Parathyroid adenoma (tissue), 2 donors: Measurements from ENCODE around the gene HS3ST2.

ENCODE experiments used
- H2AFZ ChIP-seq: fragments of 300-600 bp; sonication (generic); one replicate; pipeline ENCODE4 v1.7.0; 2017; ENCODE audit warnings: antibody characterized with exemption, mild to moderate bottlenecking
- H3K27ac ChIP-seq: fragments of 300-600 bp; sonication (generic); one replicate; pipeline ENCODE4 v1.7.0; 2017
- H3K27me3 ChIP-seq: fragments of 300-600 bp; sonication (generic); one replicate; pipeline ENCODE4 v1.7.0; 2017; ENCODE audit warnings: low read length; ENCODE audit not compliant: control insufficient read depth, insufficient read depth
- H3K36me3 ChIP-seq: fragments of 300-600 bp; sonication (generic); one replicate; pipeline ENCODE4 v1.7.0; 2017; ENCODE audit warnings: low read length; ENCODE audit not compliant: control insufficient read depth, insufficient read depth
- H3K4me1 ChIP-seq: fragments of 300-600 bp; sonication (generic); one replicate; pipeline ENCODE4 v1.7.0; 2017; ENCODE audit warnings: control low read depth
- H3K4me2 ChIP-seq: fragments of 300-600 bp; sonication (generic); one replicate; pipeline ENCODE4 v1.7.0; 2017; ENCODE audit warnings: low read length
- H3K4me3 ChIP-seq: fragments of 300-600 bp; sonication (generic); one replicate; pipeline ENCODE4 v1.7.0; 2017; ENCODE audit warnings: low read depth, low read length
- H3K79me2 ChIP-seq: fragments of 300-600 bp; sonication (generic); one replicate; pipeline ENCODE4 v1.7.0; 2017; ENCODE audit warnings: control low read depth
- H3K9ac ChIP-seq: fragments of 300-600 bp; sonication (generic); one replicate; pipeline ENCODE4 v1.7.0; 2017; ENCODE audit warnings: mild to moderate bottlenecking
- H3K9me3 ChIP-seq: fragments of 300-600 bp; sonication (generic); one replicate; pipeline ENCODE4 v1.7.0; 2017; ENCODE audit warnings: low read length; ENCODE audit not compliant: control insufficient read depth
- CTCF ChIP-seq: fragments of 300-600 bp; sonication (generic); IDR thresholded peaks from one replicate; pipeline ENCODE4 v1.7.0; 2017; ENCODE audit warnings: antibody characterized with exemption, mild to moderate bottlenecking
- donor health status: primary hyperparathyroidism.

The HS3ST2 gene

GRCh38 chr16:22806811-22807210 is 7.2 kb upstream of the HS3ST2 start:
- Histone ChIP-seq H3K27ac (no peak overlapping the region), H3K9ac (no peak overlapping the region), H3K4me2 (no peak overlapping the region), H2AFZ (no peak overlapping the region), H3K9me3 (no peaks in the 10 kb centered on the region), H3K79me2 (no peaks in the 10 kb centered on the region), H3K36me3 (no peaks in the 10 kb centered on the region), H3K27me3 (no peaks in the 10 kb centered on the region), H3K4me3 (no peak overlapping the region), H3K4me1 (no peaks in the 10 kb centered on the region)
- TF ChIP-seq CTCF = no peak

- TF ChIP-seq CTCF = no peak
- Histone ChIP-seq H3K27me3 (peaks cover 9% of the 10 kb centered on the region), H3K9ac (no peak overlapping the region), H3K4me3 (no peak overlapping the region), H3K4me1 (no peaks in the 10 kb centered on the region), H3K36me3 (no peaks in the 10 kb centered on the region), H3K79me2 (no peaks in the 10 kb centered on the region), H3K4me2 (no peak overlapping the region), H2AFZ (no peak overlapping the region), H3K27ac (no peak overlapping the region), H3K9me3 (no peaks in the 10 kb centered on the region)
Observed at GRCh38 chr16:22810226-22810625, 3.7 kb upstream of the HS3ST2 start.

GRCh38 chr16:22813223-22813947 is 577 bp upstream of the HS3ST2 start:
- Histone ChIP-seq H3K9ac (no peak overlapping the region), H3K27me3 (peaks cover 9% of the 10 kb centered on the region), H3K36me3 (no peaks in the 10 kb centered on the region), H3K4me1 (no peaks in the 10 kb centered on the region), H3K9me3 (no peaks in the 10 kb centered on the region), H3K4me2 (peak overlapping the region; percentile 47), H3K79me2 (no peaks in the 10 kb centered on the region), H3K27ac (no peak overlapping the region), H3K4me3 (no peak overlapping the region), H2AFZ (peak overlapping the region; percentile 69)
- no peak for TF ChIP-seq CTCF

GRCh38 chr16:22814711-22815105 is 746 bp downstream of the HS3ST2 start:
- no peaks in the 10 kb centered on the region for H3K36me3 ChIP-seq
- no peak overlapping the region for H3K9ac ChIP-seq
- peaks cover 9% of the 10 kb centered on the region for H3K27me3 ChIP-seq
- peak overlapping the region; percentile 47 for H3K4me2 ChIP-seq
- H3K4me1 ChIP-seq = no peaks in the 10 kb centered on the region
- no peak overlapping the region for H3K27ac ChIP-seq
- no peak for TF ChIP-seq CTCF
- no peak overlapping the region for H3K4me3 ChIP-seq
- H3K9me3 ChIP-seq = no peaks in the 10 kb centered on the region
- H2AFZ ChIP-seq = peak overlapping the region; percentile 69
- no peaks in the 10 kb centered on the region for H3K79me2 ChIP-seq

GRCh38 chr16:22815863-22816262 is 1.9 kb downstream of the HS3ST2 start:
- H3K4me2 ChIP-seq = no peak overlapping the region
- H3K9me3 ChIP-seq = no peaks in the 10 kb centered on the region
- H2AFZ ChIP-seq = no peak overlapping the region
- H3K27me3 ChIP-seq = peaks cover 9% of the 10 kb centered on the region
- H3K36me3 ChIP-seq = no peaks in the 10 kb centered on the region
- no peak overlapping the region for H3K9ac ChIP-seq
- H3K27ac ChIP-seq = no peak overlapping the region
- H3K79me2 ChIP-seq = no peaks in the 10 kb centered on the region
- TF ChIP-seq CTCF = no peak
- no peaks in the 10 kb centered on the region for H3K4me1 ChIP-seq
- no peak overlapping the region for H3K4me3 ChIP-seq
